HG03521 (cell line): Measurements from ENCODE around the gene BIN2.
A peak's percentile ranks its signal among the peaks of the same experiment; 100 is the strongest.
"Not testable (repeated sequence)": the region's sequence is repeated elsewhere in the genome, so short reads cannot be mapped to it uniquely, and the experiment has no call there.

Experiments
- ATAC-seq: cut with Tn5 transposase; IDR thresholded peaks from one replicate; pipeline ENCODE4 v1.9.1; 2021; ENCODE audit warnings: mild to moderate bottlenecking, moderate library complexity; ENCODE audit not compliant: unreplicated experiment

The BIN2 gene

GRCh38 chr12:51318057-51318806 is 5.7 kb downstream of the BIN2 start:
- ATAC-seq, result not testable (repeated sequence)

GRCh38 chr12:51311389-51311788 is 12.6 kb downstream of the BIN2 start:
- no peak for ATAC-seq

- ATAC-seq, result no peak
These were observed 16.1 kb downstream of the BIN2 start for GRCh38 chr12:51307655-51308593.

- no peak for ATAC-seq
These were observed 17.5 kb downstream of the BIN2 start for GRCh38 chr12:51306507-51306906.

GRCh38 chr12:51300768-51301167 is 23.2 kb downstream of the BIN2 start:
- not testable (repeated sequence) for ATAC-seq

- ATAC-seq, result no peak
These were observed 28.3 kb downstream of the BIN2 start for GRCh38 chr12:51295651-51296050.

- not testable (repeated sequence) for ATAC-seq
These were observed 29.9 kb downstream of the BIN2 start for GRCh38 chr12:51294097-51294496.

- ATAC-seq, result no peak
These were observed 30.3 kb downstream of the BIN2 start for GRCh38 chr12:51293696-51294095.

- ATAC-seq, result not testable (repeated sequence)
These were observed 32.1 kb downstream of the BIN2 start for GRCh38 chr12:51291603-51292513.

GRCh38 chr12:51285843-51286242 is 38.1 kb downstream of the BIN2 start:
- no peak for ATAC-seq

GRCh38 chr12:51281202-51281924 is 42.6 kb downstream of the BIN2 start:
- no peak for ATAC-seq

- no peak for ATAC-seq
These were observed 48.9 kb downstream of the BIN2 start for GRCh38 chr12:51275088-51275487.

GRCh38 chr12:51272810-51273209 is 51.2 kb downstream of the BIN2 start:
- not testable (repeated sequence) for ATAC-seq

GRCh38 chr12:51270951-51271518 is 52.9 kb downstream of the BIN2 start:
- ATAC-seq, result no peak

GRCh38 chr12:51270067-51270950 is 53.7 kb downstream of the BIN2 start, which contains the start of gene SMAGP:
Gene SMAGP, minus strand, starts transcription at chr12:51270415. Its CDS starts 1,137 bp downstream, at chr12:51269278.
- peak; percentile 65 for ATAC-seq

GRCh38 chr12:51269174-51270066 is 54.6 kb downstream of the BIN2 start:
- peak; percentile 22 for ATAC-seq

GRCh38 chr12:51265024-51265423 is 59.0 kb downstream of the BIN2 start:
- ATAC-seq, result peak; percentile 59

- ATAC-seq, result no peak
These were observed 59.7 kb downstream of the BIN2 start for GRCh38 chr12:51264297-51264696.
